GM23338 (cell line): Measurements from ENCODE around the gene LUC7L2. TPM values are rescaled to one million over a fixed set of nuclear protein-coding genes. Genes with fewer than 3 reads are reported as not detected.

Source experiments
- ATAC-seq: fragments of 200-7000 bp; cut with Tn5 transposase; 3 replicates; pipeline ENCODE4 v1.9.1; 2020
- DNase-seq: peaks from one replicate; pipeline ENCODE4 v3.0.0-alpha.2; 2015; ENCODE audit warnings: low spot score
- H2AFZ ChIP-seq: fragments of 200-600 bp; sonication (generic); 2 replicates; pipeline ENCODE4 v1.8.0; 2016; ENCODE audit warnings: antibody characterized with exemption, mild to moderate bottlenecking, moderate library complexity
- H3F3A ChIP-seq: fragments of 200-600 bp; sonication (generic); replicated peaks from 2 replicates; pipeline ENCODE4 v1.8.0; 2017; ENCODE audit warnings: antibody characterized with exemption, mixed run types, low read depth
- H3K27ac ChIP-seq: fragments of 200-600 bp; sonication (generic); 2 replicates; pipeline ENCODE4 v1.6.1; 2016; ENCODE audit warnings: low read depth
- H3K27me3 ChIP-seq: fragments of 200-600 bp; sonication (generic); 2 replicates; pipeline ENCODE4 v1.8.0; 2016; ENCODE audit warnings: mild to moderate bottlenecking, mixed run types, moderate library complexity; ENCODE audit not compliant: insufficient read depth
- H3K36me3 ChIP-seq: fragments of 200-600 bp; sonication (generic); 2 replicates; pipeline ENCODE4 v1.8.0; 2016; ENCODE audit warnings: mild to moderate bottlenecking; ENCODE audit not compliant: insufficient read depth
- H3K4me1 ChIP-seq: fragments of 200-600 bp; sonication (generic); 2 replicates; pipeline ENCODE4 v1.8.0; 2016; ENCODE audit warnings: mild to moderate bottlenecking, moderate library complexity; ENCODE audit not compliant: insufficient read depth
- H3K4me2 ChIP-seq: fragments of 200-600 bp; sonication (generic); 2 replicates; pipeline ENCODE4 v1.7.1; 2017; ENCODE audit warnings: mixed run types
- H3K4me3 ChIP-seq: fragments of 200-600 bp; sonication (generic); 2 replicates; pipeline ENCODE4 v1.6.1; 2016; ENCODE audit warnings: mixed run types
- H3K79me2 ChIP-seq: fragments of 200-600 bp; sonication (generic); replicated peaks from 2 replicates; pipeline ENCODE4 v1.8.0; 2017; ENCODE audit warnings: mild to moderate bottlenecking; ENCODE audit not compliant: insufficient read depth
- H3K9me2 ChIP-seq: fragments of 200-600 bp; sonication (generic); 2 replicates; pipeline ENCODE4 v1.8.0; 2017; ENCODE audit not compliant: insufficient read depth
- H4K20me1 ChIP-seq: fragments of 200-600 bp; sonication (generic); replicated peaks from 2 replicates; pipeline ENCODE4 v1.8.0; 2017; ENCODE audit warnings: mild to moderate bottlenecking; ENCODE audit not compliant: insufficient read depth
- H3K27ac Mint-ChIP-seq: 2 replicates; pipeline ENCODE4 v1.8.0; 2020; ENCODE audit warnings: inconsistent platforms, mild to moderate bottlenecking, moderate library complexity, mixed read lengths
- H3K27me3 Mint-ChIP-seq: 3 replicates; pipeline ENCODE4 v1.8.0; 2022; ENCODE audit warnings: low read depth, mild to moderate bottlenecking, moderate library complexity, mixed read lengths, inconsistent platforms; ENCODE audit not compliant: insufficient read depth, poor library complexity
- H3K36me3 Mint-ChIP-seq: 3 replicates; pipeline ENCODE4 v1.8.0; 2021; ENCODE audit warnings: low read depth, mild to moderate bottlenecking, inconsistent platforms, moderate library complexity, mixed read lengths
- H3K4me1 Mint-ChIP-seq: 3 replicates; pipeline ENCODE4 v1.8.0; 2020; ENCODE audit warnings: mild to moderate bottlenecking, inconsistent platforms, mixed read lengths
- H3K4me3 Mint-ChIP-seq: 3 replicates; pipeline ENCODE4 v1.8.0; 2021; ENCODE audit warnings: moderate library complexity, mild to moderate bottlenecking, inconsistent platforms, mixed read lengths
- H3K9me3 Mint-ChIP-seq: 3 replicates; pipeline ENCODE4 v1.8.0; 2020; ENCODE audit warnings: moderate library complexity, mild to moderate bottlenecking, inconsistent platforms, mixed read lengths
- CREB1 ChIP-seq: fragments of 250-450 bp; sonication (Bioruptor Pico); IDR thresholded peaks from 2 replicates; pipeline ENCODE4 v1.5.0; 2020; ENCODE audit warnings: low read depth, mild to moderate bottlenecking, moderate library complexity
- EZH2 ChIP-seq: fragments of 200-600 bp; sonication (generic); IDR thresholded peaks from one replicate; pipeline ENCODE4 v1.8.0; 2017; ENCODE audit warnings: antibody characterized with exemption, mild to moderate bottlenecking, low read depth; ENCODE audit not compliant: unreplicated experiment
- EZH2phosphoT487 ChIP-seq: fragments of 200-600 bp; sonication (generic); IDR thresholded peaks from one replicate; pipeline ENCODE4 v1.8.1; 2018; ENCODE audit warnings: antibody characterized with exemption; ENCODE audit not compliant: unreplicated experiment
- JUNB ChIP-seq: IDR thresholded peaks from one replicate; pipeline ENCODE4 v1.6.1; 2016; ENCODE audit warnings: antibody characterized with exemption; ENCODE audit not compliant: unreplicated experiment
- NANOG ChIP-seq: IDR thresholded peaks from 2 replicates; pipeline ENCODE4 v1.6.1; 2016; ENCODE audit warnings: antibody characterized with exemption, borderline replicate concordance
- POLR2AphosphoS5 ChIP-seq: IDR thresholded peaks from 2 replicates; pipeline ENCODE4 v1.6.1; 2016; ENCODE audit warnings: antibody characterized with exemption, low read depth
- STAT1 ChIP-seq: IDR thresholded peaks from one replicate; pipeline ENCODE4 v1.6.1; 2016; ENCODE audit warnings: antibody characterized with exemption; ENCODE audit not compliant: unreplicated experiment
- ZNF114 ChIP-seq: fragments of 250-450 bp; sonication (Bioruptor Pico); IDR thresholded peaks from 2 replicates; pipeline ENCODE4 v1.5.0; 2020; ENCODE audit warnings: mild to moderate bottlenecking, moderate library complexity
- ZNF331 ChIP-seq: fragments of 250-450 bp; sonication (Bioruptor Pico); IDR thresholded peaks from 2 replicates; pipeline ENCODE4 v1.5.0; 2020; ENCODE audit warnings: low read depth, mild to moderate bottlenecking, moderate library complexity
- polyA plus RNA-seq: library from polyadenylated mRNA; unstranded; fragments of >200 nt; fragmentation: Nextera tagmentation; extraction: Ambion mirVana; gene quantifications from 2 replicates; pipeline ENCODE4 v1.2.1, GENCODE V29; 2016
- total RNA-seq: library from RNA; depleted of rRNA; stranded (reverse); fragments of >200 nt; shearing (Covaris generic); gene quantifications from 2 replicates; pipeline ENCODE4 v1.2.3, GENCODE V29; 2014
- TF ChIP-seq, protein P1 (sequence below): fragments of 250-450 bp; sonication (Bioruptor Pico); IDR thresholded peaks from 2 replicates; pipeline ENCODE4 v1.5.0; 2020; ENCODE audit warnings: mild to moderate bottlenecking, moderate library complexity
- TF ChIP-seq, protein P2 (sequence below), 2 experiments: fragments of 200-600 bp in 1 of 2; sonication (generic) in 1 of 2; conservative IDR thresholded peaks; 2 replicates each; pipeline versions ENCODE4 v1.5.1 to v1.6.1; 2016 to 2017; ENCODE audit warnings: antibody characterized with exemption in 2 of 2, low read depth in 2 of 2, mild to moderate bottlenecking in 2 of 2, moderate library complexity in 1 of 2
- TF ChIP-seq, protein P3 (sequence below): IDR thresholded peaks from 2 replicates; pipeline ENCODE4 v1.6.1; 2016; ENCODE audit warnings: antibody characterized with exemption
- TF ChIP-seq, protein P4 (sequence below): IDR thresholded peaks from one replicate; pipeline ENCODE4 v1.6.1; 2018; ENCODE audit warnings: antibody characterized with exemption; ENCODE audit not compliant: unreplicated experiment

Gene LUC7L2
- total and polyA plus RNA-seq, 2 experiments from 2014 or later: 40.3 to 57.3 TPM

DNA sequence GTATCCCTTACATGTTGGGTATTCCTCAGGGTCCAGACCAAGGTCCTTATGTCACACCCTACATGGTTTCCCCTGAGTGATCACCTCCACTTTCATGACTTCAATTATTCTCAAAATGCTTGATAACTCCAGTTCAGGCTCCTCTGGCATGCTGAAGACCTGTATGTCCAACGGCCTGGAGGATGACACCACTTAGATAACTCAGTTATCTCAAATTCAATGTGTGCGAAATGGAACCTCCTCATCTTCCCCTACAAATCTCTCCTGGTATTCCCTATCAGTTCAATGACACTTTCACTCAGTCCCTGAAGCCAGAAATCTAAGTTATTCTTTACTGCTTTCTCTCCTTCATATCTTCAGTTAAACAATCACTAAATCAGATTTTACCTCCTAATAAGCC lies 8.7 kb upstream of the LUC7L2 start:
- Mint-ChIP-seq H3K36me3 (peaks cover 26% of the 10 kb centered on the region), H3K27ac (no peak overlapping the region), H3K27me3 (no peaks in the 10 kb centered on the region), H3K4me3 (no peak overlapping the region), H3K4me1 (peaks cover 4% of the 10 kb centered on the region; the same call in 2 of the 3 replicates), H3K9me3 (no peaks in the 10 kb centered on the region)
- Histone ChIP-seq H3K36me3 (no peaks in the 10 kb centered on the region; the same call in 1 of the 2 replicates), H3K4me1 (no peaks in the 10 kb centered on the region), H3K9me2 (no peaks in the 10 kb centered on the region), H3K4me3 (no peak overlapping the region), H3K4me2 (no peak overlapping the region), H3F3A (no peaks in the 10 kb centered on the region), H2AFZ (no peak overlapping the region), H3K79me2 (no peaks in the 10 kb centered on the region), H3K27ac (no peak overlapping the region), H4K20me1 (no peaks in the 10 kb centered on the region), H3K27me3 (no peaks in the 10 kb centered on the region)
- ATAC-seq: no peak
- TF ChIP-seq POLR2AphosphoS5: no peak
- TF ChIP-seq, protein P1, sequence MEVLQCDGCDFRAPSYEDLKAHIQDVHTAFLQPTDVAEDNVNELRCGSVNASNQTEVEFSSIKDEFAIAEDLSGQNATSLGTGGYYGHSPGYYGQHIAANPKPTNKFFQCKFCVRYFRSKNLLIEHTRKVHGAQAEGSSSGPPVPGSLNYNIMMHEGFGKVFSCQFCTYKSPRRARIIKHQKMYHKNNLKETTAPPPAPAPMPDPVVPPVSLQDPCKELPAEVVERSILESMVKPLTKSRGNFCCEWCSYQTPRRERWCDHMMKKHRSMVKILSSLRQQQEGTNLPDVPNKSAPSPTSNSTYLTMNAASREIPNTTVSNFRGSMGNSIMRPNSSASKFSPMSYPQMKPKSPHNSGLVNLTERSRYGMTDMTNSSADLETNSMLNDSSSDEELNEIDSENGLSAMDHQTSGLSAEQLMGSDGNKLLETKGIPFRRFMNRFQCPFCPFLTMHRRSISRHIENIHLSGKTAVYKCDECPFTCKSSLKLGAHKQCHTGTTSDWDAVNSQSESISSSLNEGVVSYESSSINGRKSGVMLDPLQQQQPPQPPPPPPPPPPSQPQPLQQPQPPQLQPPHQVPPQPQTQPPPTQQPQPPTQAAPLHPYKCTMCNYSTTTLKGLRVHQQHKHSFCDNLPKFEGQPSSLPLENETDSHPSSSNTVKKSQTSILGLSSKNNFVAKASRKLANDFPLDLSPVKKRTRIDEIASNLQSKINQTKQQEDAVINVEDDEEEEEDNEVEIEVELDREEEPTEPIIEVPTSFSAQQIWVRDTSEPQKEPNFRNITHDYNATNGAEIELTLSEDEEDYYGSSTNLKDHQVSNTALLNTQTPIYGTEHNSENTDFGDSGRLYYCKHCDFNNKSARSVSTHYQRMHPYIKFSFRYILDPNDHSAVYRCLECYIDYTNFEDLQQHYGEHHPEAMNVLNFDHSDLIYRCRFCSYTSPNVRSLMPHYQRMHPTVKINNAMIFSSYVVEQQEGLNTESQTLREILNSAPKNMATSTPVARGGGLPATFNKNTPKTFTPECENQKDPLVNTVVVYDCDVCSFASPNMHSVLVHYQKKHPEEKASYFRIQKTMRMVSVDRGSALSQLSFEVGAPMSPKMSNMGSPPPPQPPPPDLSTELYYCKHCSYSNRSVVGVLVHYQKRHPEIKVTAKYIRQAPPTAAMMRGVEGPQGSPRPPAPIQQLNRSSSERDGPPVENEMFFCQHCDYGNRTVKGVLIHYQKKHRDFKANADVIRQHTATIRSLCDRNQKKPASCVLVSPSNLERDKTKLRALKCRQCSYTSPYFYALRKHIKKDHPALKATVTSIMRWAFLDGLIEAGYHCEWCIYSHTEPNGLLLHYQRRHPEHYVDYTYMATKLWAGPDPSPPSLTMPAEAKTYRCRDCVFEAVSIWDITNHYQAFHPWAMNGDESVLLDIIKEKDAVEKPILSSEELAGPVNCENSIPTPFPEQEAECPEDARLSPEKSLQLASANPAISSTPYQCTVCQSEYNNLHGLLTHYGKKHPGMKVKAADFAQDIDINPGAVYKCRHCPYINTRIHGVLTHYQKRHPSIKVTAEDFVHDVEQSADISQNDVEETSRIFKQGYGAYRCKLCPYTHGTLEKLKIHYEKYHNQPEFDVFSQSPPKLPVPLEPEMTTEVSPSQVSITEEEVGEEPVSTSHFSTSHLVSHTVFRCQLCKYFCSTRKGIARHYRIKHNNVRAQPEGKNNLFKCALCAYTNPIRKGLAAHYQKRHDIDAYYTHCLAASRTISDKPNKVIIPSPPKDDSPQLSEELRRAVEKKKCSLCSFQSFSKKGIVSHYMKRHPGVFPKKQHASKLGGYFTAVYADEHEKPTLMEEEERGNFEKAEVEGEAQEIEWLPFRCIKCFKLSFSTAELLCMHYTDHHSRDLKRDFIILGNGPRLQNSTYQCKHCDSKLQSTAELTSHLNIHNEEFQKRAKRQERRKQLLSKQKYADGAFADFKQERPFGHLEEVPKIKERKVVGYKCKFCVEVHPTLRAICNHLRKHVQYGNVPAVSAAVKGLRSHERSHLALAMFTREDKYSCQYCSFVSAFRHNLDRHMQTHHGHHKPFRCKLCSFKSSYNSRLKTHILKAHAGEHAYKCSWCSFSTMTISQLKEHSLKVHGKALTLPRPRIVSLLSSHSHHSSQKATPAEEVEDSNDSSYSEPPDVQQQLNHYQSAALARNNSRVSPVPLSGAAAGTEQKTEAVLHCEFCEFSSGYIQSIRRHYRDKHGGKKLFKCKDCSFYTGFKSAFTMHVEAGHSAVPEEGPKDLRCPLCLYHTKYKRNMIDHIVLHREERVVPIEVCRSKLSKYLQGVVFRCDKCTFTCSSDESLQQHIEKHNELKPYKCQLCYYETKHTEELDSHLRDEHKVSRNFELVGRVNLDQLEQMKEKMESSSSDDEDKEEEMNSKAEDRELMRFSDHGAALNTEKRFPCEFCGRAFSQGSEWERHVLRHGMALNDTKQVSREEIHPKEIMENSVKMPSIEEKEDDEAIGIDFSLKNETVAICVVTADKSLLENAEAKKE: no peak
- no peak for TF ChIP-seq ZNF331 (CRISPR knock-in tag)
- no peak for TF ChIP-seq EZH2phosphoT487
- TF ChIP-seq, protein P2, sequence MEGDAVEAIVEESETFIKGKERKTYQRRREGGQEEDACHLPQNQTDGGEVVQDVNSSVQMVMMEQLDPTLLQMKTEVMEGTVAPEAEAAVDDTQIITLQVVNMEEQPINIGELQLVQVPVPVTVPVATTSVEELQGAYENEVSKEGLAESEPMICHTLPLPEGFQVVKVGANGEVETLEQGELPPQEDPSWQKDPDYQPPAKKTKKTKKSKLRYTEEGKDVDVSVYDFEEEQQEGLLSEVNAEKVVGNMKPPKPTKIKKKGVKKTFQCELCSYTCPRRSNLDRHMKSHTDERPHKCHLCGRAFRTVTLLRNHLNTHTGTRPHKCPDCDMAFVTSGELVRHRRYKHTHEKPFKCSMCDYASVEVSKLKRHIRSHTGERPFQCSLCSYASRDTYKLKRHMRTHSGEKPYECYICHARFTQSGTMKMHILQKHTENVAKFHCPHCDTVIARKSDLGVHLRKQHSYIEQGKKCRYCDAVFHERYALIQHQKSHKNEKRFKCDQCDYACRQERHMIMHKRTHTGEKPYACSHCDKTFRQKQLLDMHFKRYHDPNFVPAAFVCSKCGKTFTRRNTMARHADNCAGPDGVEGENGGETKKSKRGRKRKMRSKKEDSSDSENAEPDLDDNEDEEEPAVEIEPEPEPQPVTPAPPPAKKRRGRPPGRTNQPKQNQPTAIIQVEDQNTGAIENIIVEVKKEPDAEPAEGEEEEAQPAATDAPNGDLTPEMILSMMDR (conservative IDR thresholded peaks at IDR 0.05; ENCODE audit: low read depth in 2 of 2): no peak
- no peak for TF ChIP-seq NANOG
- no peak for TF ChIP-seq EZH2
- no peak for TF ChIP-seq CREB1
- TF ChIP-seq JUNB: no peak
- TF ChIP-seq, protein P3, sequence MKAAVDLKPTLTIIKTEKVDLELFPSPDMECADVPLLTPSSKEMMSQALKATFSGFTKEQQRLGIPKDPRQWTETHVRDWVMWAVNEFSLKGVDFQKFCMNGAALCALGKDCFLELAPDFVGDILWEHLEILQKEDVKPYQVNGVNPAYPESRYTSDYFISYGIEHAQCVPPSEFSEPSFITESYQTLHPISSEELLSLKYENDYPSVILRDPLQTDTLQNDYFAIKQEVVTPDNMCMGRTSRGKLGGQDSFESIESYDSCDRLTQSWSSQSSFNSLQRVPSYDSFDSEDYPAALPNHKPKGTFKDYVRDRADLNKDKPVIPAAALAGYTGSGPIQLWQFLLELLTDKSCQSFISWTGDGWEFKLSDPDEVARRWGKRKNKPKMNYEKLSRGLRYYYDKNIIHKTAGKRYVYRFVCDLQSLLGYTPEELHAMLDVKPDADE: no peak
- TF ChIP-seq ZNF114 (CRISPR knock-in tag): no peak
- no peak for TF ChIP-seq STAT1
- TF ChIP-seq, protein P4, sequence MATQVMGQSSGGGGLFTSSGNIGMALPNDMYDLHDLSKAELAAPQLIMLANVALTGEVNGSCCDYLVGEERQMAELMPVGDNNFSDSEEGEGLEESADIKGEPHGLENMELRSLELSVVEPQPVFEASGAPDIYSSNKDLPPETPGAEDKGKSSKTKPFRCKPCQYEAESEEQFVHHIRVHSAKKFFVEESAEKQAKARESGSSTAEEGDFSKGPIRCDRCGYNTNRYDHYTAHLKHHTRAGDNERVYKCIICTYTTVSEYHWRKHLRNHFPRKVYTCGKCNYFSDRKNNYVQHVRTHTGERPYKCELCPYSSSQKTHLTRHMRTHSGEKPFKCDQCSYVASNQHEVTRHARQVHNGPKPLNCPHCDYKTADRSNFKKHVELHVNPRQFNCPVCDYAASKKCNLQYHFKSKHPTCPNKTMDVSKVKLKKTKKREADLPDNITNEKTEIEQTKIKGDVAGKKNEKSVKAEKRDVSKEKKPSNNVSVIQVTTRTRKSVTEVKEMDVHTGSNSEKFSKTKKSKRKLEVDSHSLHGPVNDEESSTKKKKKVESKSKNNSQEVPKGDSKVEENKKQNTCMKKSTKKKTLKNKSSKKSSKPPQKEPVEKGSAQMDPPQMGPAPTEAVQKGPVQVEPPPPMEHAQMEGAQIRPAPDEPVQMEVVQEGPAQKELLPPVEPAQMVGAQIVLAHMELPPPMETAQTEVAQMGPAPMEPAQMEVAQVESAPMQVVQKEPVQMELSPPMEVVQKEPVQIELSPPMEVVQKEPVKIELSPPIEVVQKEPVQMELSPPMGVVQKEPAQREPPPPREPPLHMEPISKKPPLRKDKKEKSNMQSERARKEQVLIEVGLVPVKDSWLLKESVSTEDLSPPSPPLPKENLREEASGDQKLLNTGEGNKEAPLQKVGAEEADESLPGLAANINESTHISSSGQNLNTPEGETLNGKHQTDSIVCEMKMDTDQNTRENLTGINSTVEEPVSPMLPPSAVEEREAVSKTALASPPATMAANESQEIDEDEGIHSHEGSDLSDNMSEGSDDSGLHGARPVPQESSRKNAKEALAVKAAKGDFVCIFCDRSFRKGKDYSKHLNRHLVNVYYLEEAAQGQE: no peak
- no peak for DNase-seq
